AG10803 (cell line): ENCODE data around the gene KLF3.
"Not testable (repeated sequence)": the region's sequence is repeated elsewhere in the genome, so short reads cannot be mapped to it uniquely, and the experiment has no call there.

ENCODE experiments used
- DNase-seq: peaks from one replicate; pipeline ENCODE4 v3.0.0; 2010; ENCODE audit warnings: low read depth
- H3K4me3 ChIP-seq: 2 replicates; pipeline ENCODE4 v1.5.1; 2011; ENCODE audit warnings: mild to moderate bottlenecking, low read length, control low read depth
- TF ChIP-seq, protein P1 (sequence below): conservative IDR thresholded peaks from 2 replicates; pipeline ENCODE4 v1.5.1; 2011; ENCODE audit warnings: mild to moderate bottlenecking, low read length, control low read depth, inconsistent platforms

KLF3 gene

DNA sequence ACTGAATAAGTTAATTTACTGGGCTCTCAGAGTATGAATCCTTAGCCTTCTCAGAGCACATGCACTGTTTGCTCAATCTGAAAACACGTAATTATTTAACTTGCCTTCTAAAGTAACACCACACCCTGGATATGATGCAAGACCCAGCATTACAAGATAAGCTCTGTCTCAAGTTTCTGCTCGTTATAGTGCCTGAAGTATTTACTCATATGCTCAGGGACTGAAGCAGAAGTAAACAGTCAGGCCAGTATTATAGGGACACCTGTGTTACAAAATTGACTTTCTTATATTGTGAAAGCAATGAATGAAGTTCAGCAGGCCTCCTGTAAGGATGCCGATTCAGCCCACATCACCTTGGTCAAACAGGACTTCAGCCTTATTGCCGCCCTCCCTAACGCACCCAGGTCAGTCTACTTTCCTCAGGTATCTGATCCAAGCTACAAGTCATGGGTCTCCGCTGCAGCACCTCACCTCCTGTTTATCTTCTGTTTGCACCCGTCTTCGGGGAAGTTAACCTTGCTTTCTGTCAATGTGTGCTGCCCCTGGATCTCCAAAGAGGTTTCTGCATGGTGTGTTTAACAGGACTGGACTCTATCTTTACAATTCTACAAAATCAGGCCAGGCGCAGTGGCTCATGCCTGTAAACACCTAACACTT lies 42.8 kb upstream of the KLF3 start:
- DNase-seq = peak; percentile 71
- no peak overlapping the region for H3K4me3 ChIP-seq
- TF ChIP-seq, protein P1, sequence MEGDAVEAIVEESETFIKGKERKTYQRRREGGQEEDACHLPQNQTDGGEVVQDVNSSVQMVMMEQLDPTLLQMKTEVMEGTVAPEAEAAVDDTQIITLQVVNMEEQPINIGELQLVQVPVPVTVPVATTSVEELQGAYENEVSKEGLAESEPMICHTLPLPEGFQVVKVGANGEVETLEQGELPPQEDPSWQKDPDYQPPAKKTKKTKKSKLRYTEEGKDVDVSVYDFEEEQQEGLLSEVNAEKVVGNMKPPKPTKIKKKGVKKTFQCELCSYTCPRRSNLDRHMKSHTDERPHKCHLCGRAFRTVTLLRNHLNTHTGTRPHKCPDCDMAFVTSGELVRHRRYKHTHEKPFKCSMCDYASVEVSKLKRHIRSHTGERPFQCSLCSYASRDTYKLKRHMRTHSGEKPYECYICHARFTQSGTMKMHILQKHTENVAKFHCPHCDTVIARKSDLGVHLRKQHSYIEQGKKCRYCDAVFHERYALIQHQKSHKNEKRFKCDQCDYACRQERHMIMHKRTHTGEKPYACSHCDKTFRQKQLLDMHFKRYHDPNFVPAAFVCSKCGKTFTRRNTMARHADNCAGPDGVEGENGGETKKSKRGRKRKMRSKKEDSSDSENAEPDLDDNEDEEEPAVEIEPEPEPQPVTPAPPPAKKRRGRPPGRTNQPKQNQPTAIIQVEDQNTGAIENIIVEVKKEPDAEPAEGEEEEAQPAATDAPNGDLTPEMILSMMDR = no peak

DNA sequence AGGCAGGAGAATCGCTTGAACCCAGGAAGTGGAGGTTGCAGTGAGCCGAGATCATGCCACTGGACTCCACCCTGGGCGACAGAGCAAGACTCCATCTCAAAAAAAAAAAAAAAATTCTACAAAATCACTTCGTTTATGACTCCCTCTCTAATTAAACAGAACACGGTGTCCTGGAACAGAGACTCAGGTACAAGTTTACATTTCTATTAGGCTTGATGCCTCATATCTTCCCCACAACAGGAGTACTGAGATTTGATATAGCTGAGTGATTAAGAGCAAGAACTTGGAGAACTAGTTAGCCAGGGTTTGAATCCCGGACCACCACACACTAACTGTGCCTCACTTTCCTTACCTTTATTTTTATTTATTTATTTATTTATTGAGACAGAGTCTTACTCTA lies 42.2 kb upstream of the KLF3 start:
- no peak for DNase-seq
- TF ChIP-seq, protein P1 = no peak
- H3K4me3 ChIP-seq = no peak overlapping the region

GRCh38 chr4:38622340-38622739 lies 41.7 kb upstream of the KLF3 start:
- DNase-seq, H3K4me3 ChIP-seq: not testable (repeated sequence)

DNA sequence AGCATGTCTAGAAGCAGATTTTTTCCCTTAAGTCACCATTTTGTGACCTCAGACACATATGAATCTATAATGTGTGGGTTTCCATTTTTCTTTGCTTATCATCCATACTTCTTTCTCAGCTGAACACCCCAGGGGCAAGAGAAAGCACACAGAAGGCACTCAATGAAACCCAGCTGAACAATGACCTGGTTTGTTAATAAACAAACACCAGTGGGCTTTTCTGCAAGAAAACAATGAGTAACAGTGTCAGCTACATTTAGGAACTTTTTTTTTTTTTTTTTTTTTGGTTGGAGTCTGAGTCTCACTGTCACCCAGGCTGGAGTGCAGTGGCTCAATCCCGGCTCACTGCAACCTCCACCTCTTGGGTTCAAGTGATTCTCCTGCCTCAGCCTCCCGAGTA lies 40.7 kb upstream of the KLF3 start:
- DNase-seq = no peak
- TF ChIP-seq, protein P1 = no peak
- H3K4me3 ChIP-seq = no peak overlapping the region

DNA sequence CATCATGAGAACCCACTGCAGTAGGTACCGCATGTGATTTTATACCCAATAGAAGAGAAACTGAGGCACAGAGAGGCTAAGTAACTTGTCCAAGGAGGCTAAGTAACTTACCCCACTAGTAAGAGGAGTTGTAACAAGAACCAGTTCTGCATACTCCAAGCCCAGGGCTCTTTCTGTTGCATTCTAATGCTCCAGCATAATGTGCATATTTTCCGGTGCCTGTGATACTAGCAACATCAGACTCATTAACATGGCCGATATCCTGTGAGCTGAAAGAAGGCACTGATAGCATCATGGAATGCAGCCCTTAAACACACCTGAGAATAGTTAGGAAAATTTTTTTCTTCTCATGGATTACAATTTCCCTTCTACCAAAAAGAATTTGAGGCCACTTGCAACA lies 39.7 kb upstream of the KLF3 start:
- DNase-seq = no peak
- TF ChIP-seq, protein P1 = no peak
- H3K4me3 ChIP-seq = no peak overlapping the region

DNA sequence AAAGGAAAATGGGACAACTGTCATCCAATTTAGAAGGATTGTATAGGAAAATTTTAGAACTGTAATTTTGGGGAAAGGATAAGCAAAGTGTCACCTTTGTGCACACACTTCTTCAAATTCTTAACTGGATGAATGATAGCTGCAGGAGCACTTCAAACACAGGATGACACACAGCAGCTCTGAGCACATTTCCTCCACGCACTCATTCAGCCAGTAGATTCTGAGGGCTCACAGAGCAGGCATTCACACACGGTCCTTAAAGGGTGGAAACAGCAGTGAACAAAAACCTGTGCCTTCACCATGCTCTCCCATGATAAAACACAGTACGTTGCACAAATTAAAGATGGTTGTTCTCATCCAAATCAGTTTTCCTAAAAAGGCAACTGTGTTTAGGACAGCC lies 38.5 kb upstream of the KLF3 start:
- H3K4me3 ChIP-seq = no peak overlapping the region
- DNase-seq = no peak
- TF ChIP-seq, protein P1 = no peak

GRCh38 chr4:38626901-38627444 lies 37.0 kb upstream of the KLF3 start:
- DNase-seq, H3K4me3 ChIP-seq: not testable (repeated sequence)

DNA sequence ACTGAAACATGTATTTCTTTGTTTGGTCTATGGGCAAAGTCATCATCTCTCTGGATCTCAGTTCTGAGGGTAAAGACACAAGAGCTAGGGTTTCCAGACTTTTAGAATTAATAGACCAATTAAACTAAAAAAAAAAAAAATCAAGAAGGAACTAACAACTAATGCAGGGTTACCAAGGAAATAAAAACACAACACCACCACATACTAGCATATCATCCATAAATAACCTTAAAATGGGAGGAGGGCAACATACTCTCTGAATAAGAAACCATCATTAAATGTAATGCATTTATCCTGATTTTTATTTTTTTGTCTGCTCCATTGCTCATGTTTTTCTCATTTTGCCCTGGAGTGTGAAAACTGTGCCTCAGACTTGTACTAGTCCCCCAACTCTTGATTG lies 33.5 kb upstream of the KLF3 start:
- TF ChIP-seq, protein P1 = no peak
- no peak overlapping the region for H3K4me3 ChIP-seq
- no peak for DNase-seq
